ENCODE data around the gene ZNF148. TPM values are rescaled to one million over a fixed set of nuclear protein-coding genes. Genes with fewer than 3 reads are reported as not detected.
"Not testable (repeated sequence)": the region's sequence is repeated elsewhere in the genome, so short reads cannot be mapped to it uniquely, and the experiment has no call there.

The ZNF148 gene, protein sequence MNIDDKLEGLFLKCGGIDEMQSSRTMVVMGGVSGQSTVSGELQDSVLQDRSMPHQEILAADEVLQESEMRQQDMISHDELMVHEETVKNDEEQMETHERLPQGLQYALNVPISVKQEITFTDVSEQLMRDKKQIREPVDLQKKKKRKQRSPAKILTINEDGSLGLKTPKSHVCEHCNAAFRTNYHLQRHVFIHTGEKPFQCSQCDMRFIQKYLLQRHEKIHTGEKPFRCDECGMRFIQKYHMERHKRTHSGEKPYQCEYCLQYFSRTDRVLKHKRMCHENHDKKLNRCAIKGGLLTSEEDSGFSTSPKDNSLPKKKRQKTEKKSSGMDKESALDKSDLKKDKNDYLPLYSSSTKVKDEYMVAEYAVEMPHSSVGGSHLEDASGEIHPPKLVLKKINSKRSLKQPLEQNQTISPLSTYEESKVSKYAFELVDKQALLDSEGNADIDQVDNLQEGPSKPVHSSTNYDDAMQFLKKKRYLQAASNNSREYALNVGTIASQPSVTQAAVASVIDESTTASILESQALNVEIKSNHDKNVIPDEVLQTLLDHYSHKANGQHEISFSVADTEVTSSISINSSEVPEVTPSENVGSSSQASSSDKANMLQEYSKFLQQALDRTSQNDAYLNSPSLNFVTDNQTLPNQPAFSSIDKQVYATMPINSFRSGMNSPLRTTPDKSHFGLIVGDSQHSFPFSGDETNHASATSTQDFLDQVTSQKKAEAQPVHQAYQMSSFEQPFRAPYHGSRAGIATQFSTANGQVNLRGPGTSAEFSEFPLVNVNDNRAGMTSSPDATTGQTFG
- polyA plus RNA-seq (2014; cell fraction: cytosol; rRNA removed): 6.4 and 7.6 TPM in 2 replicates
- polyA plus RNA-seq (2014; cell fraction: nucleus; rRNA removed): 4.4 and 5.2 TPM in 2 replicates

DNA sequence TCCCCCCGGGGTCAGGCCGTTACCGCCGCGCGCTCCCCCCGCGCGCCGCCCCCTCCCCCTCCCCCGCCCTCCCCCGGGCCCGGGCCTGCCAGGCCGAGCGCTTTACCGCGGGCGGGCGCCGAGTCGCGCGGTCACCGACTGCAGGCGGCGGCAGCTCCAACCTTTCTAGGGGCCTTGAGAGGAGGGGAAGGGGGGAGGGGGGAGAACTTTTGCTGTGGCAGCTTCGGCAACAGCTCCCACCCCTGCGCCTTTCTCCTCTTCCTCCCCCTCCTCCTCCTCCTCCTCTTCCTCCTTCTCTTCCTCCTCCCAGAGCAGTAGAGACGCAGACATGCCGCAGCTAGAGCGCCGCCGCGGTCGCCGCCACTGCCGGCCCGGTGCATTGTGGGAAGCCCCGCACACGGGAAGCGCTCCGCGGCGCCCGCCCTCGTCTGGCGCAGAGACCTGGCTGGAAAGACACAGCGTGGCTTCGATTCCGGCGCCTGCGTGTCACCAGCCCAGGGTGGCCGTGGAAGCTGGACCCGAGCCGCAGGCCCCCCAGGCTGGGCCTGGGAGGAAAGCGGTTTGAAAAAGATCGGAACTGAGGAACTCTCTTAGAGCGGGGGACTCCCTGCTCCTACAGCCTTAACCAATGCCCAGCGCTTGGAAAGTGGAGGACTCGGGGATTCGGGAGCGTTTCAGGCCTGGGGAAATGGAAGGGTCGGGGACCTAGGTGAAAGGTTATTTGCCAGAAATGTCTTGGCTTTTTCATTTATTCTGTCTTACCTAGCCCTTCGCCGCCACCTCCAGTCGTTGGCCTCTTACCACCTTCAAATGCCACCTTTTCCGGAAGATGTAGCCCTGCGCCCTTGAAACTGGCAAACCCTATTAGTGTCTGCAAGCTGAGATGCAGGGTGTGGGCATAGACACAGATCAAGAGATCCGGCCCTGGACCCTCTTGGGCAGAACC, at the start of gene ZNF148:
TSS of gene ZNF148 (minus strand) at position 330 of the 946 bp plus-strand sequence. CDS start 61,685 bp downstream, outside the sequence.
- peak; percentile 91 for DNase-seq (ENCODE audit: low spot score)

DNA sequence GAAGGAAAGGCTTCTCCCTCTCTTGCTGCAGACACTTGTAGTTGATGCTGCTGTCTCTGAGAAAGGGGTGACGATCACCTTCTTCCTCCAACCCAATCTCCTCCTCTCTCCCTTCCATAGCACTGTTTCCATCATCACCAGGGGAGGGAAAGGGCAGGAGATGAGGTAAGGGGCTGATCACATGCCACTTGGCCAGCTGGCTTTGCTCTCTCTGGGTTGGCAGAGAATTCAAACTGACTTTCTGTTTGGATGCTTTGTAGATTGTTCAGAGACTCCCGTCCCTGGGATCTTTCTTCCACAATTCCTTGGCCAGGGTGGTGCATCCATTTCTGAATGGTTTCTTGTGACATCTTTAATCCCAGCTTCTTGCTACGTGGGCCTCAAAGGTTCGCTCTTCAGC, 43.2 kb upstream of the ZNF148 start:
- DNase-seq (ENCODE audit: low spot score): no peak

DNA sequence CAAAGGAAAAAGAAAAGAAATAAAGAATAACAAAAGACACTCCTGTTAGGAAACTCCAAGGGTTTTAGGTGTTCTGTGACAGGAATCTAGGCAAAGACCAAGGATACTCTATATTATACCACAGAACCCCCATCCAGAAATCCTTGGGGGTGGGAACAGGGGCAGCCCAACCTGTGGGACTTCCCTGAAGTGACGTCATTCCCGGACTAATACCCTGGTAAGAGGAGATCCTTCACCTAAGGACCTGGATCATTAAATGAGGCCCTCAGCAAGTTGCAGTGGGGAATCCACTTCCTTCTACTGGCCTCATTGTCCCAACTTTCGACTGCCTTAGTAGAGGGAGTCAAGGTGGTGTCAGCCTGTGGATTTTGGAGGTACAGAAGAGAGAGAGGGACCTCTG, 41.1 kb upstream of the ZNF148 start:
- no peak for DNase-seq (ENCODE audit: low spot score)

DNA sequence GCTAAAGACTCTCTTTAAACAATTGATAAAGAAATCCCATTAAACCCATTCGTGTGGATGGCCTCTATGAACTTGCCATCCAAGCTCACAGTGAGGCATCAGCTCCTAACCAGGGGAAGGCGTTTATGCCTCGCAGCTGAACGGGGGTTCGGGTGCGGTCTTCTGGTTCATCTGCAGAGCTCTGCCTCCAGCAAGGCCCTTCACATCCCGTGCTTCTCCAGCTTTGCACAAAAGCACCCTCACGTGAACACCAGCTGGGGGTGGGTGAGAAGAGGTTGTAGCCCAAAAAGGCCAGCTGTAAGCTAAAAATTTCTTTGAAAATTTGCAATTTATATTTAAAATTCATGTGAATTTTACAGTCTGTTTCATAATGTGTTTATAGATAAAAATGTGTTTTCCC, 39.5 kb upstream of the ZNF148 start:
- no peak for DNase-seq (ENCODE audit: low spot score)

DNA sequence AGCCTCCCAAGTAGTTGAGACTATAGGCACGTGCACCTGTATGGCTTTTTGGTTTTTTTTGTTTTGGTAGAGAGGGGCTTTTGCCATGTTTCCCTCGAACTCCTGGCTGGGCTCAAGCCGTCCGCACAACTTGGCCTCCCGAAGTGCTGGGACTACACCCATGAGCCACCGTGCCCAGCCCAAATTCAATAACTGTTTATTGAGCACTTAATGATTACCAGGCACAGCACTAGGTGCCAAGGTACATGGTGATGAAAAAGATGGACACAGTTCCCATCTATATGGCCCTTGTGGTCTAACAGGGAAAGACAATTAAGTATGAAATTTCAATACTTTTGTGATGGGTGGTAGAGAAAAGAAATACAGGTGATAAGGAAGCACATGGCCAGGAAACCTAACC, 35.8 kb upstream of the ZNF148 start:
- DNase-seq (ENCODE audit: low spot score): no peak

DNA sequence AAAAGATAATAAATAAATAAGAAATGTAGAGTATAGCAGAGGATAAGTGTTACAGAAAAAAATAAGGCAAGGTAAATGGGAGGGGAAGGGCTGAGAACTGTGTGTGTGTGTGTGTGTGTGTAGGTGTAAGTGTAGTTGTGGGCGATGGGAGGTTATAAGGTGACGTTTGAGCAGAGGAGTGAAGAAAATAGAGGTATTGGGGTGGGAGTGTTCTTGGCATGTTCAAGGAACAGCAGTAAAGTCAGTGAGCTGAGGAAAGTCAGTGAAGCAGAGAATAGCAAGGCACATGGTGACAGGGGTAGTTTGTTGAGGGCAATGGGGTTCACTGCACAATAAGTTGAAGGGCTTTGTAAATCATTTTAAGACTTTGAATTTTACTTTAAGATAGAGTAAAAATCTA, 30.9 kb upstream of the ZNF148 start:
- no peak for DNase-seq (ENCODE audit: low spot score)

DNA sequence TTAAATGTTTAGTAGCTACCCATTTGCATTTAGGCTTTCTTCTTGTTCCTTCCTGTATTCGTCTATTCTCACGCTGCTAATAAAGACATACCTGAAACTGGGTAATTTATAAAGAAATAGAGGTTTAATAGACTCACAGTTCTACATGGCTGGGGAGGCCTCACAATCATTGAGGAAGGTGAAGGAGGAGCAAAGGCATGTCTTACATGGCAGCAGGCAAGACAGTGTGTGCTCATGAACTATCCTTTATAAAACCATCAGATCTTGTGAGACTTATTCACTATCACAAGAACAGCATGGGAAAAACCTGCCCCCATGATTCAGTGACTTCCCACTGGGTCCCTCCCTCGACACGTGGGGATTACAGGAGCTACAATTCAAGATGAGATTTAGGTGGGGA, 30.4 kb upstream of the ZNF148 start:
- not testable (repeated sequence) for DNase-seq (ENCODE audit: low spot score)

DNA sequence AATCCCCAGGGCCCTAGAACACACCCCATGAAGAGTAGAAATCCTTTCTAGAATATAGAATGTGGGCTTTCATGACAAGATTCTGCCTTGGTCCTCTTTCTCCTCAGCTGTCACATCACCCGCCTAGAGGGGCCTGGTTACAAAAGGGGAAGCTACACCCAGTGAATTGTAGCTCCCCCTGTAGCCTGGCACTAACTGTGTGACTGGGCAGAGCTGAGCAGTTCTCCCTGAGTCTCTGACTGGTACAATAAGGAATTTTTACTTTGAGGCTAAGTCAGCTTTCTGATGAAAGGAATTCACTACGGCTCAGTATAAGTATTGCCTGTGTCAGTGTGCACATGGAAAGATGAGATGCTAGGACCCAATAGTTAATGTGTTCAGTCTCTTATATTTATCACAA, 28.7 kb upstream of the ZNF148 start:
- no peak for DNase-seq (ENCODE audit: low spot score)

DNA sequence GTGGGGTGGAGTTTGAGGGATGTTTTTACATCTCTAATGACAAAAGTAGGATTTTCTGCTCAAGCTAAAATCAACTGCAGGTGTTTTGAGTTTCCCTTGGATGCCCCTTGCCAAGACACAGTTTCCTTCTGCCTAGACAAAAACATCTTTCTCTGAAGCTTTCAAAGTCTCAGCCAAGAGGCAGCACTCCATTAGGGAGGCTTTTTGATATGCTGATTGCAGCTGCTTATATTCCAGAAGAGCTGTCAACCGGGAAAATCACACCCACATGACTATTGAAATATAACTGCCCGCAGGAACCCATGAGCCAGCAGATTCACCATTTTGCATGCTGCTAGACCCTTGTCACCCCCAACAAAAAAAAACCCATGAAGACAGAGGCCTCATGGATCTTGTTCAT, 27.5 kb upstream of the ZNF148 start:
- no peak for DNase-seq (ENCODE audit: low spot score)

DNA sequence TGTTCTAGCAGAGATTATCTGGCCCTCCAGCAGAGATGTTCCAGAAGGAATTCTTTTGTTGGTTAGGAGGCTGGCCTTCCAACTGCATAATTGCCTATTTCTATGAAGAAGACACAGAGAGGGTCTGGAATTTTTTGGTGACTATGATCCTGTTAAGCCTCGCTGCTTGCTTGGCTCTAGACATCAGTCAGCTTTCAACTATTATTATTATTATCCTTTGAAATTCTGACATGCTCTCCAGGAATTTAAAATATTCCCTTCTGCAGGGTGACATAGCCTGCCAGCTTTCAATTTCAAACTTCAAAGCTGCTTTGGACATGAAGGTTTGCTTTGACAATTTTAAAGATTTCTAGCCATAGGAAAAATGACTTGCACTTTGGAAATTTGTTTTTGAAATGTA, 26.3 kb upstream of the ZNF148 start:
- no peak for DNase-seq (ENCODE audit: low spot score)

DNA sequence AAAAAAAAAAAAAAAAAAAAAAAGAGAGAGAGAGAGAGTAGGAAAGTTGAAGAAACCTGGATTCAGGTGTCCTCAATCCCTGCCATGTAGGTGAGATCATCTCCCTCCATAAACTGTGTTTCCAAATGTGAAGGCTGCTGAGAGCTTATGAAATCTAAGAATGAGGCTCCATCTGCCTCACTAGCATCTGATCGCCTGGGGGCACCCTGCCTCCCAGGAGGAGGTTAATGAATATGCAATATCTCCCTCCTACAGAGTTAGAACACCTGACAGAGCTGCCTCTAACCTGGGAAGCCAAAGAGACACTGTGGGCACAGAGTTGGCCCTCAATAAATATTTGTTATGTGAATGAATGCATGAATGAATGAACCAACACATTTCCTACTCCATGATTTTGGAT, 23.8 kb upstream of the ZNF148 start:
- no peak for DNase-seq (ENCODE audit: low spot score)

DNA sequence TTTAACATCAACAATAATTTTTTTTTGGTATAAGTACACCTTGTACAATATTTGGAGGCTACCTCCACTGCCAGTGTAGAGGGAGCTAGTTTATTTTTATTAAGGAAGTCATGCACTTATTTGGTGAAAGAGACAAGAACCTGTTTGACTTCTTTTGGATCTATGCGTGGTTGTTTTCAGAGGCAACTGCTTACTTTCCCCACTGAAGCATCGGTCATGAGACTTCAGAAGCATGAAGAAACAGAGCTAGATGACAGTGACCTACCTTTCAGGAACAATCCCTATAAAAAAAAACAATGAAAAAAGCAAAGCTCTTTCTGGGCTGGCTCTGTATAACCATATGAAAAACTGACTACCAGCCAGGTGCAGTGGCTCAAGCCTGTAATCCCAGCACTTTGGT, 20.0 kb upstream of the ZNF148 start:
- no peak for DNase-seq (ENCODE audit: low spot score)

DNA sequence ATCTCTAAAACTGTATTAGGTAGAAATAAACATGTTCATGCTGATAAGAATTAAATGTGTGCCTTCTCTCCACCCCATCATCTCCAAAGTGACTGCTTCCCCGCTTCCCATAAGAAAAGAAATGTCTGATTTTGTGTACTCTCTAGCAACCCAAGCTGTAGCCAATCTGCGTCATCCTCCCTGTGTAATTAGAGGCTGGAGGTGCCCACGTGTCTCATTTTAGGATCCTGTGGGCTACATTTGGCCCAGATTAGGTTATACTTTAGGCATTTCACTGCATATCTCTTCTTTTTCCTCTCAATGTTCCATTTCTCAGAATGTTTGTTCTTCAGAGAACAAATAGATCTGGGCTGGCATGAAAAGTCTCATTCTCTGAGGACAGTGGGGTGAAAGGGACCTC, 19.3 kb upstream of the ZNF148 start:
- DNase-seq (ENCODE audit: low spot score): no peak

DNA sequence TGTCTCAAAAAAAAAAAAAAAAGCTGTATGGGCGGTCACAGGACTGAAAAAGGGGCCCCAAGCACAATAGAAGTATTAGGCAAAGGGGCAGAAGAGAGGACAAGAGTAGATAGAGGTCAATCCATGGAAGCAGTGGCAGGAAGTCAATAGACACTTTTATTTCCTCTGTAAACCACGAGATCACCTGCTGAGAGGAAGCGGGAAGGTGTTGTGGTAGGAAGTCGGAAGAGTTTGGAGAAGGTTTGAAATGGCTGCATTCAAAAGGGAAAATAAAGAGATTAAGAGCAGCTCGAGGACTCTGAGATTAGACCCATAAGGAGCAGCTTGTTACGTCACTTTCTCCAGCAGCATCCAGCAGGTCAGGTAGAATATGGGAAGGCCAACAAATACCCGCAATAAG, 14.2 kb upstream of the ZNF148 start:
- DNase-seq (ENCODE audit: low spot score): no peak

DNA sequence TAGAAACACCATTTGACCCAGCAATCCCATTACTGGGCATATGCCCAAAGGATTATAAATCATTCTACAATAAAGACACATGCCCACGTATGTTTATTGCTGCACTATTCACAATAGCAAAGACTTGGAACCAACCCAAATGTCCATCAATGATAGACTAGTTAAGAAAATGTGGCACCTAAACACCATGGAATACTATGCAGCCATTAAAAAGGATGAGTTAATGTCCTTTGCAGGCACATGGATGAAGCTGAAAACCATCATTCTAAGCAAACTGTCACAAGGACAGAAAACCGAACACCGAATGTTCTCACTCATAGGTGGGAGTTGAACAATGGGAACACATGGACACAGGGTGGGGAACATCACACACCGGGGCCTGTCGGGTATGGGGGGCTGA, 13.2 kb upstream of the ZNF148 start:
- not testable (repeated sequence) for DNase-seq (ENCODE audit: low spot score)

DNA sequence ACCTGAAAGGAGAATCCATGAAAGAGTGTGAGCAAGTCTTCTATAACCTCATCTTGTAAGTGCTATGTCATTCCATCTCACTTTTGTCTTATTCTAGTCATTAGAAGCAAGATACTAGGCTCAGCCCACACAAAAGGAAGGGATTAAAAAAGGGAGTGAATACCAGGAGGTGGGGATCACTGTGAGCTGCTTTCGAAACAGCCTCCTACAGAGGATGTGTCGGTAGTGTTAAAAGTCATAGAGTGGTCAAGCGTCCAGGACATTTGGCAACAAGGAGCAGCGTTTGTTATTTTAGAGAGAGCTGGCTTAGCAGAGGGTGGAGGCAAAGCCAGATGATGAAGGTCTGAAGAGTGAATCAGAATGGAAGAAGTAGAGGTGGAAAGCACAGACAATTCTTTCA, 11.7 kb upstream of the ZNF148 start:
- no peak for DNase-seq (ENCODE audit: low spot score)

DNA sequence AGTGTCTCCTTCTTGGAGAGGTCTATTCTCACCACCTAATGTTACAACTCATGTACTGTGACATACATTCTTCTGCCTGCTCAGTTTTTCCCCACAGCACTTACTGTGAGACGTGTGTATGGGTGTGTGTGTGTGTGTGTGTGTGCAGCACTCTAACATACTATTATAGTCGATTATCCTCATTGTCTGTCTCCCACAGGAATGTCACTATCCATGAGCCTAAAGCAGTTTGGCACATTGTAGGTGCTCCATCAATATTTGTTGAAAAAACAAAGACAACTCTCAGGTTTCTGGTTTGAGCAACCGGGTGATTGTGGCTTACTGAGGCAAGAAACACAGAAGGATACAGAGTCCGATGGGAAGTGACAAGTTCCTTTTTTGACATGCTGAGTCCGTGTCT, 8.6 kb upstream of the ZNF148 start:
- DNase-seq (ENCODE audit: low spot score): no peak

DNA sequence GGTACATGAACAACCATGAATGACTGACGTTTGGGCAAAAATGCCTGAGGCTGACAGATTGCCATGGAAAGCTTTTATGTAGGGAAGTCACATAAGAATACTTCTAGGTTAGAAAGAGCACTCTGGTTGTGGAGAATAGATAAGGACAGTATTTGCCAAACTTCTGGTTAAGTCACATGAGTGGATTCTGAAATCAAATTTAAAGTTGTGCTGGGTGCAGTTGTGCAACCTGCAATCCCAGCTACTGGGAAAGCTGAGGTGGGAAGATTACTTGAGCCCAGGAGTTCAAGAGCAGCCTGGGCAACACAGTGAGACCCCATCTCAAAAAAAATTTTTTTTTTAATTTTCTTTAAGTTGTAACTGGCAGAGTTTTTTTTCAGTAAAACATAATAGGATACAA, 7.2 kb upstream of the ZNF148 start:
- DNase-seq (ENCODE audit: low spot score): no peak

DNA sequence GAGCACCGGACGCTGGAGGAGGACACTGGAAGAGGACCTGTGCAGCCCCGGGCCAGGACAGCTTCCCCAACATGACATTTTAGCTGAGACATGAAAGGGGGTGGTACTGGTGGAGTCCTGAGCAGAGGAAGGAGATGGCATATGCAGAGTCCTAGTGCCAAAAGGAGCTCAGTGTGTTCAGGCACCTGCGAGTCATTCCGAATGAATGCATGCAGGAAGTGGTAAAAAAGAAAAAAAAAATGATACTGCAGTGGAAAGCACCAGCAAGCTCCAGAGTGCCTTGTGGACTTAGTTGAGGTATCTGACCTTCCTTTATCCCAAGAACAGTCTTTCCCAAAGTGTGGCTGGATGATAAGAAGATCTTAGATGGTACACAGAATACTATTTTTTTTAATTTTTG, 6.6 kb upstream of the ZNF148 start:
- no peak for DNase-seq (ENCODE audit: low spot score)

DNA sequence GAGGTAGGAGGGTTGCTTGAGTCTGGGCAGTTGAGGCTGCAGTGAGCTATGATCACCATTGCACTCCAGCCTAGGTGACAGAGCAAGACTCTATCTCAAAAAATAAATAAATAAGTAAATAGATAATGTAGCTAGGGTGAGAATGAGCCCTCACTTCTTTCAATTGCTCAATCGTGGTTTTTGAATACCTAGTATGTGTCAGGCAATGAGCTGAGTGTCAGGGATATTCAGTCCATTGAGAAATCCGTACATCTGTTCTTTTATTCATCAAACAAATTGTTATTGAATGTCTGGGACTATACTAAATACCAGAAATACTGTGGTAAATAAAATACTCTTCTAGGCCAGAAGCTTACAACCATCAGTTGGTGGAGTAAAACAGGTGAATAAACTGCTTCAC, 6.2 kb upstream of the ZNF148 start:
- DNase-seq (ENCODE audit: low spot score): no peak

DNA sequence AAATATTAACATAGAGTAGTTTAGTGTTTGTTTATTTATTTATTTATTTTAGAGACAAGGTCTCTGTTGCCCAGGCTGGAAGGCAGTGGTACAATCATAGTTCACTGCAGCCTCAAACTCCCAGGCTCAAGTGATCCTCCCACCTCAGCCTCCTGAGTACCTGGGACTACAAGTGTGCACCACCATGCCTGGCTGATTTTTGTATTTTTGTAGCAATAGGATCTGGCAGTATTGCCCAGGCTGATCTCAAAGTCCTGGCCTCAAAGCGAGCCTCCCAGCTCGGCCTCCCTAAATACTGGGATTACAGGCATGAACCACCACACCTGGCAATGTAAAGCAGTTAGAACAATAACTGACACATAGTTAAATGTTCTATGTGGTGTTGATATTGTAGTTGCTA, 4.4 kb upstream of the ZNF148 start:
- no peak for DNase-seq (ENCODE audit: low spot score)

DNA sequence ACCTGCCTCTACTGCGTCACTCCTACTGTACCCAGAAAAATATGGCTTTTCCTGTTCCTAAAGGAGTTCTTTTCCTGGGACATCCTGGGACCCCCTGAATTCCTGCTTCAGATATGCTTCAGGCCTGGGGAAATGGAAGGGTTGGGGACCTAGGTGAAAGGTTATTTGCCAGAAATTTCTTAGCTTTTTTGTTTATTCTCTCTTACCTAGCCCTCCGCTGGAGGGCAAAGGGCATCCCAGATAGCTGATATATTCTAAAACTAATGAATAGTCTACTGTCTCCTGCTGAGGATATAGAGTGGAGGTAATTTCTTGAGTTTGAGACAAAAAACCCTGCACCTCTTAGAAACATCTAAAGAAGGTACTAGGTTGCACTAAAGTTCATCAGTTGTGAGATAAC, 3.6 kb upstream of the ZNF148 start:
- no peak for DNase-seq (ENCODE audit: low spot score)
